ENCODE data around the gene DGKD.

The DGKD gene

GRCh38 chr2:233477548-233478433 is 123.5 kb downstream of the DGKD start:
- H3K27ac ChIP-seq: no peak overlapping the region
- intact Hi-C loops (cut with DNase I; ENCODE audit: low total_unique reads): no loop called here

GRCh38 chr2:233479616-233480489 is 125.6 kb downstream of the DGKD start:
- intact Hi-C loops (cut with DNase I; ENCODE audit: low total_unique reads): loop anchor here (10.0 kb wide), 1 partner anchor 85 kb away; the partner anchor contains the start of gene USP40
- Histone ChIP-seq H3K36me3 (peaks cover 36 to 77% (median 74%) of the 10 kb centered on the region in 3 donors), H3K9me3 (no peaks in the 10 kb centered on the region), H3K27ac (peak overlapping the region; percentile 63 to 68), H3K4me3 (no peak overlapping the region), H3K27me3 (no peaks in the 10 kb centered on the region), H3K4me1 (peaks cover 0 to 42% (median 25%) of the 10 kb centered on the region in 4 donors)
- no peak for TF ChIP-seq CTCF (IDR thresholded peaks at IDR 0.05)
- no peak for DNase-seq

More at GRCh38 chr2:233477548-233478433, 123.5 kb downstream of the DGKD start:
- no peak overlapping the region for H3K4me3 ChIP-seq
- DNase-seq: no peak
- TF ChIP-seq CTCF (IDR thresholded peaks at IDR 0.05): no peak
- H3K27me3 ChIP-seq: no peaks in the 10 kb centered on the region
- H3K4me1 ChIP-seq: peaks cover 0 to 48% (median 34%) of the 10 kb centered on the region in 4 donors
- no peaks in the 10 kb centered on the region for H3K9me3 ChIP-seq
- H3K36me3 ChIP-seq: peaks cover 27 to 65% (median 61%) of the 10 kb centered on the region in 3 donors

GRCh38 chr2:233480490-233481202 is 126.4 kb downstream of the DGKD start:
- TF ChIP-seq CTCF (IDR thresholded peaks at IDR 0.05): no peak
- Histone ChIP-seq H3K36me3 (peaks cover 33 to 76% (median 76%) of the 10 kb centered on the region in 3 donors), H3K4me3 (no peak overlapping the region), H3K9me3 (no peaks in the 10 kb centered on the region), H3K4me1 (peaks cover 0 to 42% (median 25%) of the 10 kb centered on the region in 4 donors), H3K27me3 (no peaks in the 10 kb centered on the region), H3K27ac (peak overlapping the region; percentile 63 to 68)
- DNase-seq: peak in 1 of 2 donors; percentile 21
- intact Hi-C loops (cut with DNase I; ENCODE audit: low total_unique reads): loop anchor here (10.0 kb wide), 1 partner anchor 84 kb away; the partner anchor contains the start of gene USP40

- peaks cover 24 to 69% (median 66%) of the 10 kb centered on the region in 3 donors for H3K36me3 ChIP-seq
- intact Hi-C loops (cut with DNase I; ENCODE audit: low total_unique reads): loop anchor here (10.0 kb wide), 1 partner anchor 83 kb away; the partner anchor contains the start of gene USP40
- peak overlapping the region; percentile 63 to 68 for H3K27ac ChIP-seq
- H3K4me1 ChIP-seq: peaks cover 0 to 49% (median 32%) of the 10 kb centered on the region in 4 donors
- peak; percentile 22 to 71 for DNase-seq
- no peaks in the 10 kb centered on the region for H3K27me3 ChIP-seq
- H3K4me3 ChIP-seq: no peak overlapping the region
- TF ChIP-seq CTCF (IDR thresholded peaks at IDR 0.05): no peak
- H3K9me3 ChIP-seq: no peaks in the 10 kb centered on the region
Measured at GRCh38 chr2:233481368-233482142, 127.3 kb downstream of the DGKD start.
